ENCODE data around the gene RIN3. TPM values are rescaled to one million over a fixed set of nuclear protein-coding genes. Genes with fewer than 3 reads are reported as not detected.

Gene RIN3
- total RNA-seq, 1 experiment from 2014 or later = 1.5 TPM

DNA sequence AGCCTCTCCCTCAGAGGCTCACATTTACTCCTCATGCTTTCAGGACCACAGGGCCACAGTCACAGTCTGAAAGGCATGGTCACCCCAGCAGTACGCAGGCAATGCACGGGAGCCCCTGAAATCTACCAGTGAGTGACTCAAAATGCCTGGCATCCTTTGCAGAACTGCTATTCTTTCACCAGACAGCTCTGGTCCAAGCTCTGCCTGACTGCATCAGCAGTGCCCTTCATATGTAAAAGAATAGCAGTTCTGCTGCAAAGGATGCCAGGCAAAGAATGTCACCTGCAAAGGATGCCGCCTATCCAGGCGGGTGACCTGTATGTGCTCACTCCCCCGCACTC lies 196.4 kb downstream of the RIN3 start:
- no peaks in the 10 kb centered on the region for H3K4me1 ChIP-seq (ENCODE audit: insufficient read depth, low read length)
- no peaks in the 10 kb centered on the region for H3K79me1 ChIP-seq (ENCODE audit: insufficient read depth, low read depth, low read length, poor library complexity, severe bottlenecking)
- peaks cover 14 to 51% (median 29%) of the 10 kb centered on the region in 3 experiments; a peak in 6 of 7 replicates for H3K36me3 Mint-ChIP-seq (ENCODE audit: insufficient read depth in 1 of 3, low read depth in 3 of 3)
- no peak overlapping the region for H4K8ac ChIP-seq (replicated peaks; ENCODE audit: insufficient read length, low read depth, low read length)
- no peak overlapping the region for H4K5ac ChIP-seq (ENCODE audit: insufficient read length, low read depth, low read length)
- H2BK120ac ChIP-seq (ENCODE audit: low read depth, low read length, poor library complexity, severe bottlenecking) = no peak overlapping the region
- no peaks in the 10 kb centered on the region for H3K79me2 ChIP-seq (ENCODE audit: insufficient read depth, low read length)
- no peak overlapping the region for H4K91ac ChIP-seq (ENCODE audit: insufficient read length, low read depth, low read length)
- no peaks in the 10 kb centered on the region for H3K9me3 ChIP-seq (ENCODE audit: control insufficient read depth, low read depth, low read length)
- H2AFZ ChIP-seq (ENCODE audit: low read length) = no peak overlapping the region
- H3K4me3 Mint-ChIP-seq = no peak overlapping the region
- TF ChIP-seq, protein P1, sequence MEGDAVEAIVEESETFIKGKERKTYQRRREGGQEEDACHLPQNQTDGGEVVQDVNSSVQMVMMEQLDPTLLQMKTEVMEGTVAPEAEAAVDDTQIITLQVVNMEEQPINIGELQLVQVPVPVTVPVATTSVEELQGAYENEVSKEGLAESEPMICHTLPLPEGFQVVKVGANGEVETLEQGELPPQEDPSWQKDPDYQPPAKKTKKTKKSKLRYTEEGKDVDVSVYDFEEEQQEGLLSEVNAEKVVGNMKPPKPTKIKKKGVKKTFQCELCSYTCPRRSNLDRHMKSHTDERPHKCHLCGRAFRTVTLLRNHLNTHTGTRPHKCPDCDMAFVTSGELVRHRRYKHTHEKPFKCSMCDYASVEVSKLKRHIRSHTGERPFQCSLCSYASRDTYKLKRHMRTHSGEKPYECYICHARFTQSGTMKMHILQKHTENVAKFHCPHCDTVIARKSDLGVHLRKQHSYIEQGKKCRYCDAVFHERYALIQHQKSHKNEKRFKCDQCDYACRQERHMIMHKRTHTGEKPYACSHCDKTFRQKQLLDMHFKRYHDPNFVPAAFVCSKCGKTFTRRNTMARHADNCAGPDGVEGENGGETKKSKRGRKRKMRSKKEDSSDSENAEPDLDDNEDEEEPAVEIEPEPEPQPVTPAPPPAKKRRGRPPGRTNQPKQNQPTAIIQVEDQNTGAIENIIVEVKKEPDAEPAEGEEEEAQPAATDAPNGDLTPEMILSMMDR (conservative IDR thresholded peaks at IDR 0.05) = no peak
- no peak overlapping the region for H3K27ac Mint-ChIP-seq
- no peak overlapping the region for H2AK5ac ChIP-seq (ENCODE audit: insufficient read length, low read length)
- H3K4me1 Mint-ChIP-seq = peaks cover 2% of the 10 kb centered on the region in 2 experiments; a peak in 2 of 4 replicates
- H2BK12ac ChIP-seq (ENCODE audit: insufficient read length, low read depth, low read length) = no peak overlapping the region
- no peaks in the 10 kb centered on the region for H3K23me2 ChIP-seq (ENCODE audit: insufficient read length, low read depth, low read length, poor library complexity, severe bottlenecking)
- H3K9me3 Mint-ChIP-seq = no peaks in the 10 kb centered on the region
- H3K4ac ChIP-seq (ENCODE audit: low read depth, low read length) = no peak overlapping the region
- H3K4me2 ChIP-seq (ENCODE audit: insufficient read depth, insufficient read length, low read length) = no peak overlapping the region
- H3K18ac ChIP-seq (ENCODE audit: insufficient read length, low read depth, low read length) = no peak overlapping the region
- DNase-seq = no peak
- no peaks in the 10 kb centered on the region for H4K20me1 ChIP-seq (ENCODE audit: control insufficient read depth, insufficient read depth, insufficient read length)
- H2BK15ac ChIP-seq (ENCODE audit: low read depth, low read length) = no peak overlapping the region
- H3T11ph ChIP-seq (ENCODE audit: low read length) = no peak overlapping the region
- no peaks in the 10 kb centered on the region for H3K27me3 Mint-ChIP-seq (ENCODE audit: low read depth)
- WGBS (ENCODE audit: extremely low coverage, insufficient read length, low lambda C conversion rate) = no CpG with 5 or more reads among the region's 5 CpGs
- no peak overlapping the region for H3K14ac ChIP-seq (ENCODE audit: insufficient read depth, low read length)
- no peak overlapping the region for H3K56ac ChIP-seq (ENCODE audit: insufficient read length, low read depth, low read length)
- no peak overlapping the region for H2BK5ac ChIP-seq (ENCODE audit: insufficient read length, low read length)
- H3K23ac ChIP-seq (ENCODE audit: insufficient read length, low read depth, low read length) = no peak overlapping the region
- H3K27ac ChIP-seq (ENCODE audit: insufficient read length, low read depth, low read length) = no peak overlapping the region
- no peak overlapping the region for H2BK20ac ChIP-seq (ENCODE audit: low read depth, low read length, poor library complexity, severe bottlenecking)
- H3K9ac ChIP-seq (ENCODE audit: extremely low read depth, insufficient read length, low read length) = no peak overlapping the region
- no peaks in the 10 kb centered on the region for H3K27me3 ChIP-seq (ENCODE audit: insufficient read depth, low read length)
